Duodenal mucosa (tissue), 2 donors: ENCODE measurements around the gene COBL.

Experiments
- H3K27ac ChIP-seq: one replicate; pipeline ENCODE4 v1.7.0; 2013; ENCODE audit warnings: low read depth, low read length
- H3K27me3 ChIP-seq, 2 donors: one replicate each; pipeline ENCODE4 v1.7.0; 2013; ENCODE audit warnings: low read length in 2 of 2, control low read depth in 1 of 2; ENCODE audit not compliant: insufficient read depth in 2 of 2, control insufficient read depth in 1 of 2
- H3K36me3 ChIP-seq, 2 donors: one replicate each; pipeline ENCODE4 v1.7.0; 2013; ENCODE audit warnings: low read length in 2 of 2, control low read depth in 1 of 2; ENCODE audit not compliant: insufficient read depth in 2 of 2, control insufficient read depth in 1 of 2
- H3K4me1 ChIP-seq, 2 donors: one replicate each; pipeline ENCODE4 v1.7.0; 2013; ENCODE audit warnings: low read length in 2 of 2, control low read depth in 1 of 2; ENCODE audit not compliant: insufficient read depth in 2 of 2, control insufficient read depth in 1 of 2
- H3K4me3 ChIP-seq, 2 donors: one replicate each; pipeline ENCODE4 v1.7.0; 2013; ENCODE audit warnings: low read length in 2 of 2, low read depth in 1 of 2
- H3K9ac ChIP-seq, 2 donors: one replicate each; pipeline ENCODE4 v1.7.0; 2013; ENCODE audit warnings: low read length in 2 of 2, low read depth in 1 of 2
- H3K9me3 ChIP-seq, 2 donors: one replicate each; pipeline ENCODE4 v1.7.0; 2013; ENCODE audit warnings: low read length in 2 of 2, control low read depth in 1 of 2; ENCODE audit not compliant: control insufficient read depth in 1 of 2

The COBL gene

GRCh38 chr7:51081270-51081890, 235.2 kb downstream of the COBL start:
- Histone ChIP-seq H3K4me1 (peaks cover 22 to 29% of the 10 kb centered on the region in 2 donors), H3K4me3 (peak overlapping the region in 1 of 2 donors; percentile 9), H3K27ac (no peak overlapping the region), H3K9ac (no peak overlapping the region), H3K9me3 (no peaks in the 10 kb centered on the region), H3K36me3 (no peaks in the 10 kb centered on the region), H3K27me3 (no peaks in the 10 kb centered on the region)

GRCh38 chr7:51080622-51081269, 235.9 kb downstream of the COBL start:
- H3K9me3 ChIP-seq: no peaks in the 10 kb centered on the region
- no peaks in the 10 kb centered on the region for H3K27me3 ChIP-seq
- no peaks in the 10 kb centered on the region for H3K36me3 ChIP-seq
- H3K27ac ChIP-seq: no peak overlapping the region
- peaks cover 22 to 29% of the 10 kb centered on the region in 2 donors for H3K4me1 ChIP-seq
- H3K9ac ChIP-seq: no peak overlapping the region
- peak overlapping the region in 1 of 2 donors; percentile 9 for H3K4me3 ChIP-seq

- no peaks in the 10 kb centered on the region for H3K9me3 ChIP-seq
- H3K9ac ChIP-seq: no peak overlapping the region
- peaks cover 22 to 29% of the 10 kb centered on the region in 2 donors for H3K4me1 ChIP-seq
- no peaks in the 10 kb centered on the region for H3K36me3 ChIP-seq
- H3K27me3 ChIP-seq: no peaks in the 10 kb centered on the region
- H3K4me3 ChIP-seq: no peak overlapping the region
- no peak overlapping the region for H3K27ac ChIP-seq
Measured at GRCh38 chr7:51080216-51080615, 236.4 kb downstream of the COBL start.

- H3K27ac ChIP-seq: no peak overlapping the region
- H3K4me3 ChIP-seq: no peak overlapping the region
- H3K4me1 ChIP-seq: peaks cover 22 to 29% of the 10 kb centered on the region in 2 donors
- no peaks in the 10 kb centered on the region for H3K36me3 ChIP-seq
- H3K27me3 ChIP-seq: no peaks in the 10 kb centered on the region
- no peaks in the 10 kb centered on the region for H3K9me3 ChIP-seq
- no peak overlapping the region for H3K9ac ChIP-seq
Measured at GRCh38 chr7:51079494-51079893, 237.1 kb downstream of the COBL start.

GRCh38 chr7:51078653-51079052, 238.0 kb downstream of the COBL start:
- H3K9ac ChIP-seq: no peak overlapping the region
- no peak overlapping the region for H3K4me3 ChIP-seq
- H3K9me3 ChIP-seq: no peaks in the 10 kb centered on the region
- H3K27me3 ChIP-seq: no peaks in the 10 kb centered on the region
- no peaks in the 10 kb centered on the region for H3K36me3 ChIP-seq
- H3K27ac ChIP-seq: no peak overlapping the region
- peaks cover 22 to 29% of the 10 kb centered on the region in 2 donors for H3K4me1 ChIP-seq

GRCh38 chr7:51077987-51078370, 238.6 kb downstream of the COBL start:
- Histone ChIP-seq H3K4me3 (no peak overlapping the region), H3K9ac (no peak overlapping the region), H3K9me3 (no peaks in the 10 kb centered on the region), H3K4me1 (peaks cover 22 to 29% of the 10 kb centered on the region in 2 donors), H3K27ac (no peak overlapping the region), H3K36me3 (no peaks in the 10 kb centered on the region), H3K27me3 (no peaks in the 10 kb centered on the region)

GRCh38 chr7:51077316-51077986, 239.2 kb downstream of the COBL start:
- no peaks in the 10 kb centered on the region for H3K27me3 ChIP-seq
- no peaks in the 10 kb centered on the region for H3K9me3 ChIP-seq
- H3K4me3 ChIP-seq: no peak overlapping the region
- H3K9ac ChIP-seq: no peak overlapping the region
- H3K36me3 ChIP-seq: no peaks in the 10 kb centered on the region
- no peak overlapping the region for H3K27ac ChIP-seq
- peaks cover 22 to 25% of the 10 kb centered on the region in 2 donors for H3K4me1 ChIP-seq

- H3K9me3 ChIP-seq: no peaks in the 10 kb centered on the region
- H3K27me3 ChIP-seq: no peaks in the 10 kb centered on the region
- no peaks in the 10 kb centered on the region for H3K36me3 ChIP-seq
- H3K27ac ChIP-seq: no peak overlapping the region
- H3K4me3 ChIP-seq: no peak overlapping the region
- H3K4me1 ChIP-seq: peaks cover 6 to 9% of the 10 kb centered on the region in 2 donors
- no peak overlapping the region for H3K9ac ChIP-seq
Measured at GRCh38 chr7:51075681-51076580, 240.7 kb downstream of the COBL start.

- Histone ChIP-seq H3K36me3 (no peaks in the 10 kb centered on the region), H3K27ac (no peak overlapping the region), H3K4me3 (no peak overlapping the region), H3K27me3 (no peaks in the 10 kb centered on the region), H3K9me3 (no peaks in the 10 kb centered on the region), H3K4me1 (peaks cover under 1 to 3% of the 10 kb centered on the region in 2 donors), H3K9ac (no peak overlapping the region)
Measured at GRCh38 chr7:51073171-51073570, 243.4 kb downstream of the COBL start.
